HL-60 (cell line): ENCODE data around the gene TMEM231.
"Not testable (repeated sequence)": the region's sequence is repeated elsewhere in the genome, so short reads cannot be mapped to it uniquely, and the experiment has no call there.

Experiments
- DNase-seq, 2 experiments: peaks; one replicate each; pipeline ENCODE4 v3.0.0-alpha.2; 2010 to 2020; ENCODE audit warnings: low read depth in 1 of 2, low spot score in 1 of 2
- H3K27ac ChIP-seq: fragments of 250-450 bp; sonication (Bioruptor Pico); replicated peaks from 2 replicates; pipeline ENCODE4 v1.5.1; 2020; ENCODE audit warnings: mild to moderate bottlenecking, moderate library complexity
- H3K27me3 ChIP-seq: fragments of 250-450 bp; sonication (Bioruptor Pico); 2 replicates; pipeline ENCODE4 v1.5.1; 2021; ENCODE audit warnings: mild to moderate bottlenecking, moderate library complexity; ENCODE audit not compliant: insufficient read depth, poor library complexity, severe bottlenecking
- H3K4me3 ChIP-seq: replicated peaks from 2 replicates; pipeline ENCODE4 v1.5.1; 2011; ENCODE audit warnings: mild to moderate bottlenecking, control low read depth, low read length; ENCODE audit not compliant: insufficient read depth
- GABPA ChIP-seq: IDR thresholded peaks from 2 replicates; pipeline ENCODE4 v1.6.1; 2012; ENCODE audit warnings: low read depth
- POLR2AphosphoS5 ChIP-seq: IDR thresholded peaks from 2 replicates; pipeline ENCODE4 v1.6.1; 2012; ENCODE audit warnings: low read depth
- SPI1 ChIP-seq: IDR thresholded peaks from 2 replicates; pipeline ENCODE4 v1.6.1; 2012; ENCODE audit warnings: low read depth, mild to moderate bottlenecking, borderline replicate concordance
- TF ChIP-seq, protein P1 (sequence below): IDR thresholded peaks from 2 replicates; pipeline ENCODE4 v1.6.1; 2012; ENCODE audit warnings: low read depth; ENCODE audit not compliant: insufficient replicate concordance
- TF ChIP-seq, protein P2 (sequence below): IDR thresholded peaks from one replicate; pipeline ENCODE4 v1.5.1; 2011; ENCODE audit warnings: low read length, control low read depth, inconsistent platforms; ENCODE audit not compliant: insufficient read depth

Gene TMEM231

DNA sequence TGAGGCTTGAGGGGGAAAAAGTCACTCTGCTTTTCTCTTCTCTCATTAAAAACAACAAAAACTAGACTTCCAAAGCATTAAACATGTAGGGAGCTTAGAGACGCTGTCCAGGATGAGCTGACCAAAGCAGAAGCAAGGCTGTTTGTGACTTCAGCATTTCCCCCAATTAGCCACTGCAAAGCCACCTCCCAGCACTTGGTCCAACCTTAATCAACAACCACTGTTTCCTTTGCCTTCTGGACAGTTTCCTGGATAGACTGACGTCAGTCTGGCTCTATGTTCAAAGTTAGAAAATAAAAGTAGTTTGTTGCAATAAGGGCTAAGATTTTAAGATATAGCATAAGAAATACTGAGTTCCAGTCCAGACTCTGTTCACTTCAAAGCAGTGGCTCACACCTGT, 3.1 kb downstream of the TMEM231 start:
- Histone ChIP-seq H3K27me3 (peaks cover 7% of the 10 kb centered on the region), H3K4me3 (no peak overlapping the region), H3K27ac (no peak overlapping the region)
- no peak for TF ChIP-seq POLR2AphosphoS5
- no peak for TF ChIP-seq GABPA
- TF ChIP-seq, protein P1, sequence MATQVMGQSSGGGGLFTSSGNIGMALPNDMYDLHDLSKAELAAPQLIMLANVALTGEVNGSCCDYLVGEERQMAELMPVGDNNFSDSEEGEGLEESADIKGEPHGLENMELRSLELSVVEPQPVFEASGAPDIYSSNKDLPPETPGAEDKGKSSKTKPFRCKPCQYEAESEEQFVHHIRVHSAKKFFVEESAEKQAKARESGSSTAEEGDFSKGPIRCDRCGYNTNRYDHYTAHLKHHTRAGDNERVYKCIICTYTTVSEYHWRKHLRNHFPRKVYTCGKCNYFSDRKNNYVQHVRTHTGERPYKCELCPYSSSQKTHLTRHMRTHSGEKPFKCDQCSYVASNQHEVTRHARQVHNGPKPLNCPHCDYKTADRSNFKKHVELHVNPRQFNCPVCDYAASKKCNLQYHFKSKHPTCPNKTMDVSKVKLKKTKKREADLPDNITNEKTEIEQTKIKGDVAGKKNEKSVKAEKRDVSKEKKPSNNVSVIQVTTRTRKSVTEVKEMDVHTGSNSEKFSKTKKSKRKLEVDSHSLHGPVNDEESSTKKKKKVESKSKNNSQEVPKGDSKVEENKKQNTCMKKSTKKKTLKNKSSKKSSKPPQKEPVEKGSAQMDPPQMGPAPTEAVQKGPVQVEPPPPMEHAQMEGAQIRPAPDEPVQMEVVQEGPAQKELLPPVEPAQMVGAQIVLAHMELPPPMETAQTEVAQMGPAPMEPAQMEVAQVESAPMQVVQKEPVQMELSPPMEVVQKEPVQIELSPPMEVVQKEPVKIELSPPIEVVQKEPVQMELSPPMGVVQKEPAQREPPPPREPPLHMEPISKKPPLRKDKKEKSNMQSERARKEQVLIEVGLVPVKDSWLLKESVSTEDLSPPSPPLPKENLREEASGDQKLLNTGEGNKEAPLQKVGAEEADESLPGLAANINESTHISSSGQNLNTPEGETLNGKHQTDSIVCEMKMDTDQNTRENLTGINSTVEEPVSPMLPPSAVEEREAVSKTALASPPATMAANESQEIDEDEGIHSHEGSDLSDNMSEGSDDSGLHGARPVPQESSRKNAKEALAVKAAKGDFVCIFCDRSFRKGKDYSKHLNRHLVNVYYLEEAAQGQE: no peak
- TF ChIP-seq SPI1: no peak
- TF ChIP-seq, protein P2, sequence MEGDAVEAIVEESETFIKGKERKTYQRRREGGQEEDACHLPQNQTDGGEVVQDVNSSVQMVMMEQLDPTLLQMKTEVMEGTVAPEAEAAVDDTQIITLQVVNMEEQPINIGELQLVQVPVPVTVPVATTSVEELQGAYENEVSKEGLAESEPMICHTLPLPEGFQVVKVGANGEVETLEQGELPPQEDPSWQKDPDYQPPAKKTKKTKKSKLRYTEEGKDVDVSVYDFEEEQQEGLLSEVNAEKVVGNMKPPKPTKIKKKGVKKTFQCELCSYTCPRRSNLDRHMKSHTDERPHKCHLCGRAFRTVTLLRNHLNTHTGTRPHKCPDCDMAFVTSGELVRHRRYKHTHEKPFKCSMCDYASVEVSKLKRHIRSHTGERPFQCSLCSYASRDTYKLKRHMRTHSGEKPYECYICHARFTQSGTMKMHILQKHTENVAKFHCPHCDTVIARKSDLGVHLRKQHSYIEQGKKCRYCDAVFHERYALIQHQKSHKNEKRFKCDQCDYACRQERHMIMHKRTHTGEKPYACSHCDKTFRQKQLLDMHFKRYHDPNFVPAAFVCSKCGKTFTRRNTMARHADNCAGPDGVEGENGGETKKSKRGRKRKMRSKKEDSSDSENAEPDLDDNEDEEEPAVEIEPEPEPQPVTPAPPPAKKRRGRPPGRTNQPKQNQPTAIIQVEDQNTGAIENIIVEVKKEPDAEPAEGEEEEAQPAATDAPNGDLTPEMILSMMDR: no peak
- no peak for DNase-seq

DNA sequence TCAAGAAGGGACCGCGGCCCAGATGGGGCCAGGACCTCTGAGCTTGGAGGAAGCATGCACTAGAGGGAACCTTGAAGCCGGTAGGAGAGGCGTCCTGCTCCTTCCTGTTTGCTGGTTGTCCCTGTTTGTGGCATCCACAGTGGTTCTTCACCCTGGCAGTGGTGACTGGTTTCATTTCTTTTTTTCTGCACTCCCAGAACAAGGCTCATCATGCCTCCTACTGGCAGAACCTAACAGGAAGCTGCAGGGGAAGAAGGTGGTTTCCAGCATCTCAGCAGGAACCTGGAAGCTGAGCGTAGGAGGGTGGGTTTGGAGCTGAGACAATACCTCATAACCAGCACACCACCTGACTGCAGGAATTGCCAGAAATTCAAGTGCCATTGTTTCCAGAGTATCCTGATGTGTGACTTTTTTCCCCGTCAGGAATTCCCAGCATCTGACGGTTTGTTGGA, 5.8 kb downstream of the TMEM231 start:
- Histone ChIP-seq H3K27ac (no peak overlapping the region), H3K4me3 (no peak overlapping the region), H3K27me3 (peaks cover 5% of the 10 kb centered on the region)
- TF ChIP-seq SPI1 (no peak), GABPA (no peak)
- TF ChIP-seq, protein P1: no peak
- TF ChIP-seq, protein P2: peak; percentile 87
- peak; percentile 66 to 67 for DNase-seq

DNA sequence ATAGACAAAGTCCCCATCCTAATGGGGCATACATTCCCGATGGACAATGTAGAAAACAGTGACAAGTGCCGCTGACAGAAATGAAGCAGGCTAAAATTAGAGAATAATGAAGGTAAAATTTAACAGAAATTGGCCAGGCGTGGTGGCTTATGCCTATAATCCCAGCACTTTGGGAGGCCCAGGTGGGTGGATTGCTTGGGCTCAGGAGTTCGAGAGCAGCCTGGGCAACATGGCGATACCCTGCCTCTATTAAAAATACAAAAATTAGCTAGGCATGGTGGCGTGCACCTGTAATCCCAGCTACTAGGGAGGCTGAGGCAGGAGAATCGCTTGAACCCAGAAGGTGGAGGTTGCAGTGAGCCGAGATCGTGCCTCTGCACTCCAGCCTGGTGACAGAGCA, 7.6 kb downstream of the TMEM231 start:
- not testable (repeated sequence) for H3K27ac ChIP-seq, DNase-seq, H3K27me3 ChIP-seq, H3K4me3 ChIP-seq

DNA sequence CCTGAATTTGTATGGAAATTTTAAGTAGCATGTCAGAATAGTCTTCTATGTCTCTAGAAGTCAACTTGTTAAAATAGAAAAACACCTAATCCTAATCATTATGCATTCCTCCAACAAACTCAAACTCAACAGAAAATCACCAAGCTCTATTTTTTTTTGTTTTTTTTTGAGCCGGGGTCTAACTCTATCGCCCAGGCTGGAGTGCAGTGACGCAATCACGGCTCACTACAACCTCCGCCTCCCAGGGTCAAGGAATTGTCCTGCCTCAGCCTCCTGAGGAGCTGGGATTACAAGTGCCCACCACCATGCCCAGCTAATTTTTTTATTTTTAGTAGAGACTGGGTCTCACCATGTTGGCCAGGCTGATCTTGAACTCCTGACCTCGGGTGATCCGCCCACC, 9.8 kb downstream of the TMEM231 start:
- TF ChIP-seq GABPA: no peak
- TF ChIP-seq, protein P2: no peak
- TF ChIP-seq, protein P1: no peak
- TF ChIP-seq SPI1: no peak
- TF ChIP-seq POLR2AphosphoS5: no peak
- no peak for DNase-seq
- no peak overlapping the region for H3K27ac ChIP-seq
- H3K4me3 ChIP-seq: no peak overlapping the region
- H3K27me3 ChIP-seq: no peaks in the 10 kb centered on the region

DNA sequence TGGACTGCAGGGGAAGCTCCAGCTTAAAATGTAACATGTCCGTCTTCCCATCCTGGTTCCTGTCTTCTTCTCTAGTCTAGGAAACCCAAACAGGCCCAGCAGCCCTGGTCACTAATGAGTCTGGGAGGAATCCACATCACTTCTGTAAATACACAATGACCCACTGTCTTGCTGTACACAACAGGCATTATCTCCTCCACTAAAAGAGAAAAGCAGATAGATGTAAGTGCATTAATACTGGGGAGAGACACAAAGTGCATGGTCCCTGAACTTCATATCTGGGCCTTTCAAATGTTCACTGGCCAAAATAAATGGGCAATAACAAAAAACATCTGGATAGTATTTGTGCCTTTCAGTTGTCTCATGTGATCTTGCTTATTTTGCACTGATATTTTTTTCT, 10.2 kb downstream of the TMEM231 start:
- H3K4me3 ChIP-seq, H3K27me3 ChIP-seq, H3K27ac ChIP-seq, DNase-seq: not testable (repeated sequence)

DNA sequence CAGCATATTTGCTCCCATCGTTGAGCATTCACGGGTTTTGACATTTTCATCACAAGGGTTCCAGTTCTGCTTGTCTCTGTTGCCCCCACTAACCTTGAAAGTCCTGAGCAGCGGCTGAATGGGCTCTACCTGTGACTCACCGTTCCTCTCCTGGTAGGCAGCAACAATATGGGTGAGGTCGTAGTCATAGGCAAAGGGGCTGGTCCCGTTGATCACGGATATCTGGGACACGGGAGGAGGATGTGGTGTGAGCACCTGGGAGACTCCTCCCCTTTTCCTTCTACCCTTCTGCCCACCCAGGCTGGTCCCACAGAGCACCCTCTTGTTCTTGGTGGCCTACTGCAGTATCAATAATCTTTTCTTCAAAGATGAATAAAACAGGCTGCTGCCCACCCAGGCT, 13.6 kb downstream of the TMEM231 start:
- not testable (repeated sequence) for H3K27me3 ChIP-seq, H3K27ac ChIP-seq, H3K4me3 ChIP-seq, DNase-seq
